Immature natural killer cell (primary cell): Measurements from ENCODE around the gene ZNF749. TPM values are rescaled to one million over a fixed set of nuclear protein-coding genes. Genes with fewer than 3 reads are reported as not detected.

Source experiments
- DNase-seq, 3 donors: peaks; one replicate each; pipeline ENCODE4 v3.0.0; 2022; ENCODE audit warnings: mixed read lengths in 1 of 3
- H3K27ac Mint-ChIP-seq, 6 donors: one replicate each; pipeline ENCODE4 v1.8.0; 2020; ENCODE audit warnings: mixed read lengths in 6 of 6, mild to moderate bottlenecking in 5 of 6, inconsistent platforms in 4 of 6, moderate library complexity in 3 of 6
- H3K27me3 Mint-ChIP-seq, 3 donors: one replicate each; pipeline ENCODE4 v1.8.0; 2020 to 2021; ENCODE audit warnings: low read depth in 3 of 3, mild to moderate bottlenecking in 3 of 3, mixed read lengths in 3 of 3, moderate library complexity in 3 of 3, inconsistent platforms in 1 of 3
- H3K36me3 Mint-ChIP-seq, 3 donors: one replicate each; pipeline ENCODE4 v1.8.0; 2020; ENCODE audit warnings: mixed read lengths in 3 of 3, inconsistent platforms in 2 of 3, mild to moderate bottlenecking in 2 of 3
- H3K4me1 Mint-ChIP-seq, 2 donors: one replicate each; pipeline ENCODE4 v1.8.0; 2020; ENCODE audit warnings: inconsistent platforms in 2 of 2, mild to moderate bottlenecking in 2 of 2, mixed read lengths in 2 of 2, moderate library complexity in 1 of 2
- H3K4me3 Mint-ChIP-seq, 5 donors: one replicate each; pipeline ENCODE4 v1.8.0; 2020; ENCODE audit warnings: mild to moderate bottlenecking in 5 of 5, mixed read lengths in 5 of 5, inconsistent platforms in 3 of 5, moderate library complexity in 3 of 5
- H3K9me3 Mint-ChIP-seq, 6 donors: one replicate each; pipeline ENCODE4 v1.8.0; 2020; ENCODE audit warnings: mild to moderate bottlenecking in 6 of 6, mixed read lengths in 6 of 6, inconsistent platforms in 4 of 6, moderate library complexity in 3 of 6
- polyA plus RNA-seq, 3 donors: library from polyadenylated mRNA; unstranded; fragments of 300-500 nt; fragmentation: Illumina TruSeq; gene quantifications; one replicate each; pipeline ENCODE4 v1.2.3, GENCODE V29; 2021

The ZNF749 gene
- polyA plus RNA-seq, 3 donors from 2014 or later: 4.1 to 41.0 (median 27.0) TPM

- Mint-ChIP-seq H3K4me1 (peaks cover 23 to 24% of the 10 kb centered on the region in 2 donors), H3K9me3 (peaks cover 0 to 2% (median 0%) of the 10 kb centered on the region in 6 donors), H3K36me3 (peaks cover 14 to 17% (median 17%) of the 10 kb centered on the region in 3 donors), H3K4me3 (peak overlapping the region; percentile 93 to 100 (median 97)), H3K27ac (peak overlapping the region; percentile 85 to 97 (median 94)), H3K27me3 (peaks cover 4 to 7% (median 5%) of the 10 kb centered on the region in 3 donors)
- no peak for DNase-seq
These were observed 601 bp upstream of the ZNF749 start for GRCh38 chr19:57434386-57435061.

- H3K9me3 Mint-ChIP-seq: peaks cover 0 to 16% (median 6%) of the 10 kb centered on the region in 6 donors
- H3K4me3 Mint-ChIP-seq: peak overlapping the region; percentile 93 to 100 (median 97)
- no peak for DNase-seq
- H3K27ac Mint-ChIP-seq: peak overlapping the region in 4 of 6 donors; percentile 6 to 85 (median 42)
- peaks cover 27 to 32% (median 30%) of the 10 kb centered on the region in 3 donors for H3K36me3 Mint-ChIP-seq
- peaks cover 24 to 34% of the 10 kb centered on the region in 2 donors for H3K4me1 Mint-ChIP-seq
- peaks cover 4 to 7% (median 5%) of the 10 kb centered on the region in 3 donors for H3K27me3 Mint-ChIP-seq
These were observed 1.3 kb downstream of the ZNF749 start for GRCh38 chr19:57436417-57436816.

- Mint-ChIP-seq H3K4me1 (peaks cover 24 to 34% of the 10 kb centered on the region in 2 donors), H3K27ac (no peak overlapping the region), H3K36me3 (peaks cover 42 to 45% (median 44%) of the 10 kb centered on the region in 3 donors), H3K27me3 (peaks cover 4 to 7% (median 5%) of the 10 kb centered on the region in 3 donors), H3K4me3 (no peak overlapping the region), H3K9me3 (peaks cover 6 to 30% (median 12%) of the 10 kb centered on the region in 6 donors)
- DNase-seq: no peak
These were observed 2.8 kb downstream of the ZNF749 start for GRCh38 chr19:57437931-57438330.

GRCh38 chr19:57438925-57439324, 3.8 kb downstream of the ZNF749 start:
- H3K4me1 Mint-ChIP-seq: peaks cover 24 to 34% of the 10 kb centered on the region in 2 donors
- no peak overlapping the region for H3K27ac Mint-ChIP-seq
- peaks cover 52 to 55% (median 54%) of the 10 kb centered on the region in 3 donors for H3K36me3 Mint-ChIP-seq
- H3K27me3 Mint-ChIP-seq: peaks cover 4 to 7% (median 5%) of the 10 kb centered on the region in 3 donors
- no peak for DNase-seq
- H3K9me3 Mint-ChIP-seq: peaks cover 7 to 40% (median 19%) of the 10 kb centered on the region in 6 donors
- H3K4me3 Mint-ChIP-seq: no peak overlapping the region

GRCh38 chr19:57441979-57442752, 7.0 kb downstream of the ZNF749 start:
- Mint-ChIP-seq H3K27ac (peak overlapping the region in 1 of 6 donors; percentile 20), H3K27me3 (no peaks in the 10 kb centered on the region), H3K36me3 (peaks cover 58 to 73% (median 69%) of the 10 kb centered on the region in 3 donors)

GRCh38 chr19:57443121-57443696, 8.1 kb downstream of the ZNF749 start:
- no peaks in the 10 kb centered on the region for H3K27me3 Mint-ChIP-seq
- H3K4me3 Mint-ChIP-seq: no peak overlapping the region
- peak overlapping the region in 1 of 6 donors; percentile 20 for H3K27ac Mint-ChIP-seq
- H3K9me3 Mint-ChIP-seq: peaks cover 26 to 61% (median 41%) of the 10 kb centered on the region in 6 donors
- peaks cover 3 to 9% of the 10 kb centered on the region in 2 donors for H3K4me1 Mint-ChIP-seq
- DNase-seq: no peak
- H3K36me3 Mint-ChIP-seq: peaks cover 54 to 69% (median 68%) of the 10 kb centered on the region in 3 donors

More at GRCh38 chr19:57441979-57442752, 7.0 kb downstream of the ZNF749 start:
- peaks cover 23 to 61% (median 41%) of the 10 kb centered on the region in 6 donors for H3K9me3 Mint-ChIP-seq
- H3K4me3 Mint-ChIP-seq: no peak overlapping the region
- no peak for DNase-seq
- peaks cover 3 to 9% of the 10 kb centered on the region in 2 donors for H3K4me1 Mint-ChIP-seq

GRCh38 chr19:57452307-57452706, 17.2 kb downstream of the ZNF749 start:
- H3K9me3 Mint-ChIP-seq: peaks cover 9 to 64% (median 55%) of the 10 kb centered on the region in 6 donors
- H3K4me1 Mint-ChIP-seq: no peaks in the 10 kb centered on the region
- H3K36me3 Mint-ChIP-seq: peaks cover 19 to 32% (median 29%) of the 10 kb centered on the region in 3 donors

GRCh38 chr19:57465680-57466381, 30.7 kb downstream of the ZNF749 start:
- no peaks in the 10 kb centered on the region for H3K4me1 Mint-ChIP-seq
- peaks cover 40 to 82% (median 69%) of the 10 kb centered on the region in 6 donors for H3K9me3 Mint-ChIP-seq
- H3K27ac Mint-ChIP-seq: no peak overlapping the region
- peaks cover 1 to 6% (median 2%) of the 10 kb centered on the region in 3 donors for H3K27me3 Mint-ChIP-seq
- H3K36me3 Mint-ChIP-seq: peaks cover 15 to 35% (median 18%) of the 10 kb centered on the region in 3 donors
- peak; percentile 6 to 21 (median 14) for DNase-seq
- H3K4me3 Mint-ChIP-seq: no peak overlapping the region

More at GRCh38 chr19:57452307-57452706, 17.2 kb downstream of the ZNF749 start:
- H3K27ac Mint-ChIP-seq: no peak overlapping the region
- no peak overlapping the region for H3K4me3 Mint-ChIP-seq
- no peak for DNase-seq
- H3K27me3 Mint-ChIP-seq: peaks cover 0 to 2% (median 2%) of the 10 kb centered on the region in 3 donors

- DNase-seq: no peak
- Mint-ChIP-seq H3K27me3 (peaks cover 1 to 6% (median 2%) of the 10 kb centered on the region in 3 donors), H3K9me3 (peaks cover 45 to 82% (median 69%) of the 10 kb centered on the region in 6 donors), H3K4me1 (no peaks in the 10 kb centered on the region), H3K27ac (no peak overlapping the region), H3K4me3 (no peak overlapping the region), H3K36me3 (peaks cover 21 to 34% (median 21%) of the 10 kb centered on the region in 3 donors)
These were observed 31.4 kb downstream of the ZNF749 start for GRCh38 chr19:57466489-57466888.

- Mint-ChIP-seq H3K27me3 (peaks cover 2 to 9% (median 6%) of the 10 kb centered on the region in 3 donors), H3K4me3 (no peak overlapping the region), H3K27ac (no peak overlapping the region), H3K9me3 (peaks cover 67 to 99% (median 89%) of the 10 kb centered on the region in 6 donors), H3K4me1 (peaks cover 22 to 26% of the 10 kb centered on the region in 2 donors), H3K36me3 (peaks cover 45 to 71% (median 47%) of the 10 kb centered on the region in 3 donors)
- no peak for DNase-seq
These were observed 38.5 kb downstream of the ZNF749 start for GRCh38 chr19:57473646-57474045.

- Mint-ChIP-seq H3K9me3 (peaks cover 46 to 79% (median 53%) of the 10 kb centered on the region in 6 donors), H3K27ac (peak within 1 kb of the TSS; percentile 90 to 97 (median 96)), H3K27me3 (peaks cover 2 to 6% (median 5%) of the 10 kb centered on the region in 3 donors), H3K4me1 (peaks cover 22 to 26% of the 10 kb centered on the region in 2 donors), H3K36me3 (peaks cover 35 to 42% (median 41%) of the 10 kb centered on the region in 3 donors), H3K4me3 (peak within 1 kb of the TSS; percentile 85 to 98 (median 97))
- peak; percentile 84 to 86 (median 85) for DNase-seq
These were observed 42.3 kb downstream of the ZNF749 start, which contains the start of gene ZNF772 for GRCh38 chr19:57477191-57478008. Gene ZNF772, minus strand, starts transcription at chr19:57477566. Its CDS starts 257 bp downstream, at chr19:57477309.
